CD8-positive, alpha-beta memory T cell (primary cell): ENCODE results near the gene CDC73. TPM values are rescaled to one million over a fixed set of nuclear protein-coding genes. Genes with fewer than 3 reads are reported as not detected.
A peak's percentile ranks its signal among the peaks of the same experiment; 100 is the strongest.
"Not testable (repeated sequence)": the region's sequence is repeated elsewhere in the genome, so short reads cannot be mapped to it uniquely, and the experiment has no call there.

ENCODE experiments used
- CTCF ChIA-PET: fragments of 350-600 bp; sonication (Branson Sonifier 250); formaldehyde crosslinking; loops from one replicate; lab custom pipeline; 2021; ENCODE audit warnings: antibody characterized with exemption; lab: Charles Lee
- POLR2A ChIA-PET: fragments of 350-600 bp; sonication (Branson Sonifier 250); formaldehyde crosslinking; loops from one replicate; lab custom pipeline; 2021; ENCODE audit warnings: antibody characterized with exemption; lab: Charles Lee
- DNase-seq, 5 donors: peaks; one replicate each; pipeline versions ENCODE4 v3.0.0 to v3.0.0-alpha.2; 2020 to 2022; ENCODE audit warnings: mixed read lengths in 1 of 5
- H3K27ac ChIP-seq: one replicate; pipeline ENCODE4 v1.7.0; 2013; ENCODE audit warnings: low read depth, mild to moderate bottlenecking, low read length, moderate library complexity
- H3K27me3 ChIP-seq: 2 replicates; pipeline ENCODE4 v1.7.0; 2013; ENCODE audit warnings: low read length, mild to moderate bottlenecking; ENCODE audit not compliant: insufficient read depth, poor library complexity, severe bottlenecking
- H3K36me3 ChIP-seq: 2 replicates; pipeline ENCODE4 v1.7.0; 2013; ENCODE audit warnings: mild to moderate bottlenecking, low read length, moderate library complexity; ENCODE audit not compliant: insufficient read depth
- H3K4me1 ChIP-seq: 2 replicates; pipeline ENCODE4 v1.7.0; 2013; ENCODE audit warnings: mild to moderate bottlenecking, low read length, moderate library complexity; ENCODE audit not compliant: insufficient read depth
- H3K4me3 ChIP-seq: 2 replicates; pipeline ENCODE4 v1.7.0; 2013; ENCODE audit warnings: mild to moderate bottlenecking, low read length
- H3K9me3 ChIP-seq: 2 replicates; pipeline ENCODE4 v1.7.0; 2013; ENCODE audit warnings: mild to moderate bottlenecking, low read length
- H3K27ac Mint-ChIP-seq, 8 donors: one replicate each; pipeline ENCODE4 v1.8.0; 2020 to 2021; ENCODE audit warnings: mixed read lengths in 8 of 8, mild to moderate bottlenecking in 6 of 8, inconsistent platforms in 3 of 8, moderate library complexity in 3 of 8
- H3K27me3 Mint-ChIP-seq, 2 donors: one replicate each; pipeline ENCODE4 v1.8.0; 2020 to 2021; ENCODE audit warnings: mixed read lengths in 2 of 2, mild to moderate bottlenecking in 1 of 2, moderate library complexity in 1 of 2
- H3K36me3 Mint-ChIP-seq, 3 donors: one replicate each; pipeline ENCODE4 v1.8.0; 2020 to 2021; ENCODE audit warnings: mixed read lengths in 3 of 3, inconsistent platforms in 1 of 3, mild to moderate bottlenecking in 1 of 3
- H3K4me1 Mint-ChIP-seq, 3 donors: one replicate each; pipeline ENCODE4 v1.8.0; 2020 to 2021; ENCODE audit warnings: mixed read lengths in 3 of 3, inconsistent platforms in 1 of 3, mild to moderate bottlenecking in 1 of 3
- H3K4me3 Mint-ChIP-seq, 7 donors: one replicate each; pipeline ENCODE4 v1.8.0; 2020 to 2021; ENCODE audit warnings: mixed read lengths in 7 of 7, mild to moderate bottlenecking in 6 of 7, moderate library complexity in 4 of 7, inconsistent platforms in 2 of 7
- H3K9me3 Mint-ChIP-seq, 5 donors: one replicate each; pipeline ENCODE4 v1.8.0; 2020 to 2022; ENCODE audit warnings: mixed read lengths in 5 of 5, mild to moderate bottlenecking in 3 of 5, moderate library complexity in 2 of 5, inconsistent platforms in 1 of 5
- polyA plus RNA-seq: library from polyadenylated mRNA; unstranded; fragments of 300-500 nt; fragmentation: Illumina TruSeq; gene quantifications from one replicate; pipeline ENCODE4 v1.2.3, GENCODE V29; 2021
- total RNA-seq, 2 experiments: library from RNA; stranded (reverse); gene quantifications; one replicate each; pipeline ENCODE4 v1.2.3, GENCODE V29; 2021

Gene CDC73
- total and polyA plus RNA-seq, 3 experiments from 2014 or later, result 58.5 to 63.8 (median 59.8) TPM

DNA sequence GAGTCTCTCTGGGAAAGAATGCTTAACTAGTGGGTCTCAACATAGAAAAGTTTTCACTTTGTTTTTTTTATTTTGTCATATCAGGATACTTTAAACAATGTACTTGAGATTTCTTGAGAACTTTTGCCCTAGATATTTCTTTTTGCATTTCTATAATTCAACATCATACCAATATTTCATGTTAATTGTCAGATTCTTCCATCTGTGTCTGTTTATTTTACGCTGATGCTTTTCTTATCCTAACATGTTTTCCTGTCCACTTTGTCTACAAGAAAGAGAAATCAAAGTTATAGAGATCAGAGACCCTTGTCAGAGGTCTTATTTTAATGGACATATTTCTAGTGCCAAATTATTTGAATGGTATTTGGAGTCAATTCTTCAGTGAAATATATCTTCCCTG, 160.1 kb downstream of the CDC73 start:
- ChIA-PET CTCF (no interaction called here), POLR2A (no interaction called here)
- H3K4me3 ChIP-seq, result no peak overlapping the region
- peaks cover 6% of the 10 kb centered on the region for H3K4me1 ChIP-seq
- H3K27me3 Mint-ChIP-seq, result no peaks in the 10 kb centered on the region
- H3K27ac Mint-ChIP-seq, result no peak overlapping the region
- H3K27me3 ChIP-seq, result no peaks in the 10 kb centered on the region
- H3K9me3 ChIP-seq, result no peaks in the 10 kb centered on the region
- H3K9me3 Mint-ChIP-seq, result no peaks in the 10 kb centered on the region
- H3K36me3 ChIP-seq, result no peaks in the 10 kb centered on the region
- H3K27ac ChIP-seq, result no peak overlapping the region
- peaks cover 6 to 22% (median 15%) of the 10 kb centered on the region in 3 donors for H3K4me1 Mint-ChIP-seq
- H3K36me3 Mint-ChIP-seq, result peaks cover 0 to 11% (median 10%) of the 10 kb centered on the region in 3 donors
- DNase-seq, result no peak
- H3K4me3 Mint-ChIP-seq, result no peak overlapping the region

DNA sequence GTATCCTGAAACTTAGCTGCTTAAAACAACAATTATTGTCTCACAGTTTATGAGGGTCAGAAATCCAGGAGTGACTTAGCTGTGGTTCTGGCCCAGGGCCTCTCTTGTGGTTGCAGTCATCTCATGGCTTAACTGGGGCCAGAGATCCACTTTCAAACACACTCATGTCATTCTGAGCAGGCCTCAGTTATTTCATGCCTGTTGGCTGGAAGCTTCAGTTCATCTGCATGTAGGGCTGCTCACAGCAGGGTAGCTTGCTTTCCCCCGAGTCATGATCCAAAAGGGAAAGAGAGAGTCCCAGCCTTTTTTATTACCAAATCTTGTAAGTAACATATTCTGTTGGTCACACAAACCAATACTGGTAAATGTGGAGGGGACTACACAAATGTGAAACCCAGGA, 161.2 kb downstream of the CDC73 start:
- no peaks in the 10 kb centered on the region for H3K9me3 ChIP-seq
- Mint-ChIP-seq H3K4me3 (no peak overlapping the region), H3K27me3 (no peaks in the 10 kb centered on the region), H3K9me3 (no peaks in the 10 kb centered on the region), H3K27ac (no peak overlapping the region), H3K4me1 (peaks cover 6 to 22% (median 15%) of the 10 kb centered on the region in 3 donors), H3K36me3 (peaks cover 0 to 13% (median 13%) of the 10 kb centered on the region in 3 donors)
- DNase-seq, result no peak
- no peak overlapping the region for H3K27ac ChIP-seq
- CTCF ChIA-PET, result no interaction called here
- peaks cover 6% of the 10 kb centered on the region for H3K4me1 ChIP-seq
- no peak overlapping the region for H3K4me3 ChIP-seq
- POLR2A ChIA-PET, result no interaction called here
- H3K36me3 ChIP-seq, result no peaks in the 10 kb centered on the region
- H3K27me3 ChIP-seq, result no peaks in the 10 kb centered on the region

DNA sequence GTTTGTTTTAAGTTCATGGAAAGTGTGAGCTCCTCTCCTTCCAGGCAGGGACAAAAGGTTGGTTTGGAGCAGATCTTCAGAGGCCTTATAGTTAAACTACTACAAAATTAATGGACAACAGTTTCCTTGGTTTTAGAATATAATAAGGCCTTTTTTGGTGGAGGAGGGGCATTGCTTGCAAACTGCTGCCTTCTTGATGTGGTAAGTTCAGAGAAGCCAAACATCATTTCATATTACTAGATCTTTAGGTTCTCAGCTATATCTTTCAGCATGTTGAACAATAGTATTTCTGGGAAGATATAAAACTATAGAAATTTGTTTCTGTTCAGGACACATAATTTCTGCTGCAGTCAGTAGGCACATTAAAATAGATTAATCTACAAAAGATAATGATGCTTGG, 162.4 kb downstream of the CDC73 start:
- ChIA-PET POLR2A (no interaction called here), CTCF (no interaction called here)
- Histone ChIP-seq H3K27me3 (no peaks in the 10 kb centered on the region), H3K4me3 (no peak overlapping the region), H3K9me3 (no peaks in the 10 kb centered on the region), H3K27ac (no peak overlapping the region), H3K4me1 (peaks cover 6% of the 10 kb centered on the region), H3K36me3 (no peaks in the 10 kb centered on the region)
- Mint-ChIP-seq H3K4me3 (no peak overlapping the region), H3K27ac (peak overlapping the region in 1 of 8 donors; percentile 23), H3K36me3 (peaks cover 0 to 17% (median 10%) of the 10 kb centered on the region in 3 donors), H3K4me1 (peaks cover 6 to 22% (median 15%) of the 10 kb centered on the region in 3 donors), H3K27me3 (no peaks in the 10 kb centered on the region), H3K9me3 (no peaks in the 10 kb centered on the region)
- DNase-seq, result no peak

- no peaks in the 10 kb centered on the region for H3K36me3 ChIP-seq
- H3K4me1 ChIP-seq, result peaks cover 6% of the 10 kb centered on the region
- peaks cover 0 to 17% (median 8%) of the 10 kb centered on the region in 3 donors for H3K36me3 Mint-ChIP-seq
- H3K27ac ChIP-seq, result no peak overlapping the region
- POLR2A ChIA-PET, result no interaction called here
- H3K4me3 ChIP-seq, result no peak overlapping the region
- H3K27ac Mint-ChIP-seq, result no peak overlapping the region
- H3K27me3 ChIP-seq, result no peaks in the 10 kb centered on the region
- H3K4me3 Mint-ChIP-seq, result no peak overlapping the region
- H3K9me3 ChIP-seq, result no peaks in the 10 kb centered on the region
- peaks cover 0 to 1% of the 10 kb centered on the region in 2 donors for H3K27me3 Mint-ChIP-seq
- peaks cover 6 to 22% (median 15%) of the 10 kb centered on the region in 3 donors for H3K4me1 Mint-ChIP-seq
- H3K9me3 Mint-ChIP-seq, result no peaks in the 10 kb centered on the region
- CTCF ChIA-PET, result no interaction called here
- no peak for DNase-seq
These were observed 163.8 kb downstream of the CDC73 start for GRCh38 chr1:193285641-193286040.

GRCh38 chr1:193288548-193289080, 166.8 kb downstream of the CDC73 start:
- peaks cover 0 to 18% (median 4%) of the 10 kb centered on the region in 3 donors for H3K36me3 Mint-ChIP-seq
- H3K4me3 ChIP-seq, H3K4me1 ChIP-seq, H3K4me3 Mint-ChIP-seq, H3K9me3 ChIP-seq, POLR2A ChIA-PET, H3K36me3 ChIP-seq, CTCF ChIA-PET, H3K9me3 Mint-ChIP-seq, H3K27ac ChIP-seq, H3K27ac Mint-ChIP-seq, H3K27me3 Mint-ChIP-seq, DNase-seq, H3K27me3 ChIP-seq: not testable (repeated sequence)
- peaks cover 6 to 17% (median 9%) of the 10 kb centered on the region in 3 donors for H3K4me1 Mint-ChIP-seq

DNA sequence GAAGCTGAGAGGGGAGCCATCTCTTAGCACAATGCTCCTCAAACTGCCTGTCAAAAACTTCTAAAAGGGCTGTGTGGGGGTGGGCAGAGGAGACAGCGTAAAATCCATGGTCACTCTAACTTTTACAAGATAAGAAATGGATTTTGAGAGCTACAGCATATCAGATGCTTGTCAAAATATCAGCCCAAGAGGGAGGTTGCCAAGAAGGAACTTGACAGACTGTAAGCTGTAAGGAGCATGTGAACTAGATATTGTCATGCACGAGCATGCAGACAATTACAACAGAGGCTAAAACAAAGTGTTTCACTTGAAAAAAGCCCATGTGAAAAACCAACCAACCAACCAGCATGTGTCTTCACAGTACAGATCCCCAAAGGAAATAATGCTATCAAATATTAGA, 171.9 kb downstream of the CDC73 start:
- Mint-ChIP-seq H3K27me3 (peaks cover 0 to 4% of the 10 kb centered on the region in 2 donors), H3K4me1 (no peaks in the 10 kb centered on the region), H3K4me3 (no peak overlapping the region), H3K27ac (no peak overlapping the region), H3K9me3 (peaks cover 0 to 15% (median 9%) of the 10 kb centered on the region in 5 donors), H3K36me3 (peaks cover 0 to 31% (median 0%) of the 10 kb centered on the region in 3 donors)
- ChIA-PET POLR2A (no interaction called here), CTCF (no interaction called here)
- H3K36me3 ChIP-seq, result no peaks in the 10 kb centered on the region
- no peaks in the 10 kb centered on the region for H3K27me3 ChIP-seq
- H3K4me1 ChIP-seq, result no peaks in the 10 kb centered on the region
- H3K4me3 ChIP-seq, result no peak overlapping the region
- H3K27ac ChIP-seq, result no peak overlapping the region
- no peak for DNase-seq
- no peaks in the 10 kb centered on the region for H3K9me3 ChIP-seq

DNA sequence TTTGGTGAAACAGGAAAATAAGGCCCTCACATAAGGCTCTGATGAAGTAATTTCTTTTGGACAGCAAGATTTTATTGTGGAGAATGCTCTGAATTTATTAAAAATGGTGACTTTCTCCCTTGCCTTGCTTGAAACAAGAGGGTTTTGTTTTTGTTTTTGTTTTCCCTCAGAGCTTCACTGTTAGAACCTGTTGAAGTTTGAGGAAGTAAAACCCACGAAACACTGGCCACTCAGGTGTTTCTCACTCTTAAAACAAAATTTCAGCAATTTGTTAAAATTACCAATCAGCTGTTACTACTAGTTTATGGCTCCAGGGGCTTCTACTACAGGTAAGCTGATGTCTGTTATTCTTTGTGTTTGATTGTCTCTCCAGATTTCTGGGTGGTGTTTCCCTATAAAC, 177.2 kb downstream of the CDC73 start:
- H3K4me1 ChIP-seq, result no peaks in the 10 kb centered on the region

GRCh38 chr1:193301746-193302145, 179.9 kb downstream of the CDC73 start:
- H3K4me1 ChIP-seq, result no peaks in the 10 kb centered on the region
- no peak for DNase-seq
- no peak overlapping the region for H3K27ac ChIP-seq
- Mint-ChIP-seq H3K36me3 (peaks cover 0 to 21% (median 3%) of the 10 kb centered on the region in 3 donors), H3K9me3 (peaks cover 0 to 10% (median 2%) of the 10 kb centered on the region in 5 donors), H3K4me1 (no peaks in the 10 kb centered on the region), H3K4me3 (no peak overlapping the region), H3K27ac (no peak overlapping the region), H3K27me3 (peaks cover 0 to 3% of the 10 kb centered on the region in 2 donors)
- ChIA-PET POLR2A (no interaction called here), CTCF (no interaction called here)
- no peaks in the 10 kb centered on the region for H3K36me3 ChIP-seq
- H3K9me3 ChIP-seq, result no peaks in the 10 kb centered on the region
- H3K27me3 ChIP-seq, result no peaks in the 10 kb centered on the region
- H3K4me3 ChIP-seq, result no peak overlapping the region

More for the DNA sequence above, 177.2 kb downstream of the CDC73 start:
- no peaks in the 10 kb centered on the region for H3K4me1 Mint-ChIP-seq
- Histone ChIP-seq H3K27me3 (no peaks in the 10 kb centered on the region), H3K36me3 (no peaks in the 10 kb centered on the region), H3K27ac (no peak overlapping the region), H3K4me3 (no peak overlapping the region), H3K9me3 (no peaks in the 10 kb centered on the region)
- H3K36me3 Mint-ChIP-seq, result peaks cover 0 to 29% (median 3%) of the 10 kb centered on the region in 3 donors
- DNase-seq, result no peak
- H3K27me3 Mint-ChIP-seq, result peaks cover 0 to 3% of the 10 kb centered on the region in 2 donors
- CTCF ChIA-PET, result no interaction called here
- H3K27ac Mint-ChIP-seq, result no peak overlapping the region
- H3K4me3 Mint-ChIP-seq, result no peak overlapping the region
- peaks cover 0 to 15% (median 9%) of the 10 kb centered on the region in 5 donors for H3K9me3 Mint-ChIP-seq
- POLR2A ChIA-PET, result no interaction called here
